PC-9 (cell line): ENCODE results near the gene CFL2. TPM values are rescaled to one million over a fixed set of nuclear protein-coding genes. Genes with fewer than 3 reads are reported as not detected.

Experiments
- BruUV-seq: library from RNA; stranded (reverse); fragments of 400-500 nt; replicated peaks from 2 replicates; lab custom pipeline; 2021; lab: Mats Ljungman, UMichigan
- CTCF ChIA-PET: fragments of 300-600 bp; sonication (Branson Sonifier 250); formaldehyde crosslinking; loops from one replicate; lab custom pipeline; 2022; ENCODE audit warnings: antibody characterized with exemption; lab: Charles Lee
- POLR2A ChIA-PET: fragments of 300-600 bp; sonication (Branson Sonifier 250); formaldehyde crosslinking; loops from one replicate; lab custom pipeline; 2022; ENCODE audit warnings: antibody characterized with exemption; ENCODE audit not compliant: unreplicated experiment; lab: Charles Lee
- DNase-seq, 2 experiments: peaks; one replicate each; pipeline versions ENCODE4 v3.0.0 to v3.0.0-alpha.2; 2015 to 2022; ENCODE audit warnings: mixed read lengths in 1 of 2
- H2AFZ ChIP-seq: fragments of 200-600 bp; sonication (generic); 2 replicates; pipeline ENCODE4 v1.8.1; 2017; ENCODE audit warnings: antibody characterized with exemption
- H3F3A ChIP-seq: fragments of 200-600 bp; sonication (generic); 2 replicates; pipeline ENCODE4 v1.8.1; 2017; ENCODE audit warnings: antibody characterized with exemption, mild to moderate bottlenecking, low read depth; ENCODE audit not compliant: insufficient read depth
- H3K27ac ChIP-seq: fragments of 200-600 bp; sonication (generic); 2 replicates; pipeline ENCODE4 v1.6.1; 2016; ENCODE audit warnings: mixed run types
- H3K27me3 ChIP-seq: fragments of 200-600 bp; sonication (generic); 2 replicates; pipeline ENCODE4 v1.6.1; 2016; ENCODE audit warnings: low read depth, mixed run types; ENCODE audit not compliant: insufficient read depth
- H3K36me3 ChIP-seq: fragments of 200-600 bp; sonication (generic); 2 replicates; pipeline ENCODE4 v1.6.1; 2016; ENCODE audit warnings: low read depth, mixed run types
- H3K4me1 ChIP-seq: fragments of 200-600 bp; sonication (generic); replicated peaks from 2 replicates; pipeline ENCODE4 v1.6.1; 2016; ENCODE audit warnings: mixed run types; ENCODE audit not compliant: insufficient read depth
- H3K4me2 ChIP-seq: fragments of 200-600 bp; sonication (generic); 2 replicates; pipeline ENCODE4 v1.6.1; 2017; ENCODE audit warnings: mixed run types
- H3K4me3 ChIP-seq: fragments of 200-600 bp; sonication (generic); 2 replicates; pipeline ENCODE4 v1.6.1; 2016; ENCODE audit warnings: mixed run types
- H3K79me2 ChIP-seq: fragments of 200-600 bp; sonication (generic); 2 replicates; pipeline ENCODE4 v1.6.1; 2017; ENCODE audit warnings: low read depth, mixed run types
- H3K9me2 ChIP-seq: fragments of 200-600 bp; sonication (generic); 2 replicates; pipeline ENCODE4 v1.8.1; 2017; ENCODE audit warnings: mild to moderate bottlenecking; ENCODE audit not compliant: insufficient read depth
- H3K9me3 ChIP-seq: fragments of 200-600 bp; sonication (generic); 2 replicates; pipeline ENCODE4 v1.8.1; 2016; ENCODE audit warnings: low read depth; ENCODE audit not compliant: insufficient read depth
- H4K20me1 ChIP-seq: fragments of 200-600 bp; sonication (generic); 2 replicates; pipeline ENCODE4 v1.8.1; 2017; ENCODE audit not compliant: insufficient read depth
- CTCF ChIP-seq: fragments of 200-600 bp; sonication (generic); conservative IDR thresholded peaks from 2 replicates; pipeline ENCODE4 v1.6.1; 2017; ENCODE audit warnings: mixed run types, antibody characterized with exemption, mild to moderate bottlenecking, moderate library complexity
- EZH2 ChIP-seq: fragments of 200-600 bp; sonication (generic); IDR thresholded peaks from 2 replicates; pipeline ENCODE4 v1.8.0; 2017; ENCODE audit warnings: antibody characterized with exemption, low read depth
- intact Hi-C: fragments of 100-400 bp; cut with micrococcal nuclease; formaldehyde crosslinking; loops from one replicate; pipeline ENCODE4 v1.10.0; 2022; ENCODE audit not compliant: unreplicated experiment
- total RNA-seq: library from RNA; stranded (reverse); gene quantifications from 2 replicates; pipeline ENCODE4 v1.2.3, GENCODE V29; 2021

CFL2 gene
- total RNA-seq, 1 experiment from 2014 or later: 30.5 TPM

DNA sequence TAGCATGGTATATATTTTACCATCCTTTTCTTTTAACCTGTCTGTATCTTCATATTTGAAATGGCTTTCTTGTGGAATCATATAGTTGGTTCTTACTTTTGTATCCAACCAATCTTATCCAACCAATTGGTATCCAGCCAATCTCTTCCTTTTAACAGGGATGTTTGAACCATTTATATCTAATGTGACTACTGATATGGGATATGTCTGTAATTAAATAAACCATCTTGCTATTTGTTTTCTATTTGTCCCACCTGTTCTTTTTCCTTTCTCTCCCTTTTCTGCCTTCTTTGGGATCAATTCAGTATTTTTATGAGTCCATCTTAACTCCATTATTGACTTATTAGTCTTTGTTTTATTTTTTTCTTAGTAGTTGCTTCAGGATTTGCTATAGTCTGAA, 53.6 kb downstream of the CFL2 start:
- POLR2A ChIA-PET: no interaction called here
- Histone ChIP-seq H3K9me3 (no peaks in the 10 kb centered on the region), H3F3A (no peaks in the 10 kb centered on the region), H2AFZ (no peak overlapping the region), H4K20me1 (no peaks in the 10 kb centered on the region), H3K27me3 (no peaks in the 10 kb centered on the region), H3K4me3 (no peak overlapping the region), H3K4me1 (peaks cover 2% of the 10 kb centered on the region; the same call in 1 of the 2 replicates), H3K36me3 (no peaks in the 10 kb centered on the region), H3K4me2 (no peak overlapping the region), H3K9me2 (no peaks in the 10 kb centered on the region), H3K27ac (no peak overlapping the region), H3K79me2 (no peaks in the 10 kb centered on the region)
- TF ChIP-seq CTCF (no peak), EZH2 (no peak)
- no peak for DNase-seq
- intact Hi-C loops: no loop called here
- CTCF ChIA-PET: no interaction called here
- BruUV-seq: no TSS peak

Other genes starting within 250 kb of the CFL2 start
- gene EAPP, start 174.9 kb downstream of the CFL2 start, total RNA-seq: 23.2 and 27.2 TPM in 2 replicates
- gene SNX6, start 84.4 kb downstream of the CFL2 start, total RNA-seq: 43.0 and 51.8 TPM in 2 replicates
- gene BAZ1A, start 160.8 kb upstream of the CFL2 start, total RNA-seq: 14.3 and 17.3 TPM in 2 replicates